Pancreas (tissue), 10 donors: ENCODE results near the gene CNTN5. TPM values are rescaled to one million over a fixed set of nuclear protein-coding genes. Genes with fewer than 3 reads are reported as not detected.

Experiments
- ATAC-seq, 4 donors: fragments of 200-7000 bp; cut with Tn5 transposase; one replicate each; pipeline versions ENCODE4 v1.8.0 to v1.9.1; 2020; ENCODE audit warnings: mild to moderate bottlenecking in 4 of 4, moderate library complexity in 4 of 4
- DNase-seq, 6 donors: peaks; one replicate each; pipeline ENCODE4 v3.0.0-alpha.2; 2020
- FAIRE-seq: peaks from 2 replicates; lab custom pipeline; 2012; peaks lifted over from hg19 to GRCh38; lab: Jason Lieb, UNC
- H3K27ac ChIP-seq, 4 donors: fragments of 200-600 bp; sonication (generic); 1 replicate in 3 of 4; 2 replicates in 1 of 4; pipeline versions ENCODE4 v1.5.0 to v1.8.0; 2020
- H3K27me3 ChIP-seq, 4 donors: fragments of 200-600 bp; one replicate each; pipeline ENCODE4 v1.8.0; 2021
- H3K36me3 ChIP-seq, 3 donors: fragments of 200-600 bp; sonication (generic) in 1 of 3; one replicate each; pipeline versions ENCODE4 v1.5.0 to v1.8.0; 2020 to 2021
- H3K4me1 ChIP-seq, 3 donors: fragments of 200-600 bp; one replicate each; pipeline ENCODE4 v1.8.0; 2021
- H3K4me3 ChIP-seq, 4 donors: fragments of 200-600 bp; sonication (generic) in 2 of 4; one replicate each; pipeline versions ENCODE4 v1.5.0 to v1.8.0; 2020 to 2021
- H3K9me3 ChIP-seq, 4 donors: fragments of 200-600 bp; one replicate each; pipeline ENCODE4 v1.8.0; 2021
- CTCF ChIP-seq, 4 donors: fragments of 200-600 bp; sonication (generic) in 3 of 4; IDR thresholded peaks; one replicate each; pipeline versions ENCODE4 v1.5.0 to v1.8.0; 2021; ENCODE audit warnings: antibody characterized with exemption in 4 of 4
- WGBS, 2 donors: extraction: QIAGEN DNeasy Blood & Tissue Kit; methylation state at CpG; one replicate each; pipeline ENCODE4 v1.1.7; 2013; 5-methylcytosine and 5-hydroxymethylcytosine counted together
- intact Hi-C, 3 donors: fragments of 100-400 bp; cut with DNase I; formaldehyde crosslinking; loops; one replicate each; pipeline versions ENCODE4 v1.11.1 to v1.14.2; 2022
- polyA plus RNA-seq, 2 donors: library from polyadenylated mRNA; stranded (reverse); fragments of 200-250 nt; gene quantifications; one replicate each; pipeline ENCODE4 v1.2.3, GENCODE V29; 2013
- total RNA-seq, 6 donors: library from RNA; stranded (reverse); fragmentation: NEBNext Ultra II Directional in 4 of 6; extraction: Animal tissue kit (Norgen Biotek cat#: 25700) in 4 of 6; gene quantifications; one replicate each; pipeline versions ENCODE4 v1.2.1 to v1.2.4, GENCODE V29; 2021 to 2023
- donor health status: healthy with polysubstance abuse.
- donor health status: DM: no; HTN: no; CAD: no; lungs with moderate emphysema.
- donor health status: DM: no; HTN: no; CAD: no.
- donor health status: control.
- donor health status: control.
- donor health status: Bipolar disorder and iron deficiency.
- donor health status: DM: yes; HTN: yes; CAD: no.
- donor health status: DM: no; HTN: no; CAD: no.
- donor health status: DM: no; HTN: no; CAD: no.
- donor health status: DM: yes; HTN: yes; CAD: no.

Gene CNTN5
- total and polyA plus RNA-seq, 8 donors: 0.11 to 1.2 (median 0.58) TPM

- FAIRE-seq (no peak), DNase-seq (no peak), ATAC-seq (no peak)
- Histone ChIP-seq H3K9me3 (no peaks in the 10 kb centered on the region), H3K27me3 (no peaks in the 10 kb centered on the region), H3K36me3 (no peaks in the 10 kb centered on the region), H3K27ac (no peak overlapping the region), H3K4me1 (no peaks in the 10 kb centered on the region), H3K4me3 (no peak overlapping the region)
- TF ChIP-seq CTCF (IDR thresholded peaks at IDR 0.05): no peak
- WGBS, 2 donors: 34 to 45% methylated on average over 1 of the region's 1 CpG
- intact Hi-C loops: no loop called here
Observed at GRCh38 chr11:99260696-99261095, 239.9 kb downstream of the CNTN5 start.

GRCh38 chr11:99268886-99269285 lies 248.1 kb downstream of the CNTN5 start:
- whole genome bisulfite sequencing, 2 donors: 31 to 32% methylated on average over 3 of the region's 3 CpGs
- no peak overlapping the region for H3K27ac ChIP-seq
- FAIRE-seq (no peak), ATAC-seq (no peak), DNase-seq (no peak)
- no peak for TF ChIP-seq CTCF (IDR thresholded peaks at IDR 0.05)
- no peaks in the 10 kb centered on the region for H3K27me3 ChIP-seq
- H3K4me1 ChIP-seq: no peaks in the 10 kb centered on the region
- no peaks in the 10 kb centered on the region for H3K9me3 ChIP-seq
- H3K36me3 ChIP-seq: no peaks in the 10 kb centered on the region
- H3K4me3 ChIP-seq: no peak overlapping the region
- intact Hi-C loops: no loop called here

- Histone ChIP-seq H3K27me3 (no peaks in the 10 kb centered on the region), H3K27ac (no peak overlapping the region), H3K36me3 (no peaks in the 10 kb centered on the region), H3K4me3 (no peak overlapping the region), H3K9me3 (no peaks in the 10 kb centered on the region), H3K4me1 (no peaks in the 10 kb centered on the region)
- no peak for DNase-seq
- ATAC-seq: no peak
- intact Hi-C loops: no loop called here
- TF ChIP-seq CTCF (IDR thresholded peaks at IDR 0.05): no peak
- WGBS, 2 donors: 57 to 76% methylated on average over 5 of the region's 5 CpGs
- no peak for FAIRE-seq
Observed at GRCh38 chr11:99271527-99271926, 250.8 kb downstream of the CNTN5 start.

- ATAC-seq (no peak), FAIRE-seq (no peak), DNase-seq (no peak)
- TF ChIP-seq CTCF (IDR thresholded peaks at IDR 0.05): no peak
- Histone ChIP-seq H3K27me3 (no peaks in the 10 kb centered on the region), H3K36me3 (no peaks in the 10 kb centered on the region), H3K9me3 (no peaks in the 10 kb centered on the region), H3K27ac (no peak overlapping the region), H3K4me3 (no peak overlapping the region), H3K4me1 (no peaks in the 10 kb centered on the region)
- WGBS, 2 donors: 53 to 65% methylated on average over 2 of the region's 2 CpGs
- intact Hi-C loops: no loop called here
Observed at GRCh38 chr11:99275521-99275920, 254.8 kb downstream of the CNTN5 start.

- no peak for FAIRE-seq
- ATAC-seq: peak in 2 of 4 donors; percentile 68 to 79
Observed at GRCh38 chr11:99277281-99277680, 256.5 kb downstream of the CNTN5 start.

More at GRCh38 chr11:99277281-99277680, 256.5 kb downstream of the CNTN5 start:
- H3K27me3 ChIP-seq: no peaks in the 10 kb centered on the region
- no peak overlapping the region for H3K27ac ChIP-seq
- intact Hi-C loops: no loop called here
- H3K4me1 ChIP-seq: no peaks in the 10 kb centered on the region
- no peaks in the 10 kb centered on the region for H3K9me3 ChIP-seq
- DNase-seq: no peak
- TF ChIP-seq CTCF (IDR thresholded peaks at IDR 0.05): no peak
- no peak overlapping the region for H3K4me3 ChIP-seq
- H3K36me3 ChIP-seq: no peaks in the 10 kb centered on the region
- 33 to 39% methylated on average over 1 of the region's 1 CpG for WGBS, 2 donors
